GM12872 (cell line): ENCODE data around the gene IDH2.

ENCODE experiments used
- CTCF ChIP-seq: IDR thresholded peaks from 3 replicates; pipeline ENCODE4 v1.5.1; 2011; ENCODE audit warnings: low read depth, mild to moderate bottlenecking, low read length, moderate library complexity; ENCODE audit not compliant: insufficient read depth

IDH2 gene

DNA sequence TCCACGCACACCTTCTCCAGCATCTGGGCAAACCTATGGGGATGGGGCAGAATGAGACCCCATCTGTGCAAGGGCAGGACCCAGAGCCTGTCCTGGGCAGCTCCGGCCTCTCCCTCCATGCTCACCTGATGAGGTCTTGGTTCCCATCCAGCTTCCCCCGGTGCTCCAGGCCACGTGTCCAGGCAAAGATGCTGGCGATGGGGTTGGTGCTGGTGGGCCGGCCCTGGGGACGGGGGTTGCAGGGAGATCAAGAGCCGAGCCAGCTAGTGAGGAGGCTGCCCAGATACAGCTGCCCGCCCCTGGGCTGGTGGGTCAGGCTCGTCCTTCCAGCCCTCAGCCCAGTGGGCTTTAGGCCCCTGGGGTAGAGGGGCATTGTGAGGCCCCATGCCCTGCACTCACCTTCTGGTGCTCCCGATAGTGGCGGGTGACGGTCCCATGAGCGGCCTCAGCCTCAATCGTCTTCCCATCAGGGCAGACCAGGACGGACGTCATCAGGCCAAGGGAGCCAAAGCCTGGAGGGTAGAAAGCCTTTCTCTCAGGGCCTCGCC, 17.3 kb downstream of the IDH2 start:
- TF ChIP-seq CTCF = no peak

- TF ChIP-seq CTCF = no peak
These were observed 18.2 kb downstream of the IDH2 start for GRCh38 chr15:90083954-90084607.

DNA sequence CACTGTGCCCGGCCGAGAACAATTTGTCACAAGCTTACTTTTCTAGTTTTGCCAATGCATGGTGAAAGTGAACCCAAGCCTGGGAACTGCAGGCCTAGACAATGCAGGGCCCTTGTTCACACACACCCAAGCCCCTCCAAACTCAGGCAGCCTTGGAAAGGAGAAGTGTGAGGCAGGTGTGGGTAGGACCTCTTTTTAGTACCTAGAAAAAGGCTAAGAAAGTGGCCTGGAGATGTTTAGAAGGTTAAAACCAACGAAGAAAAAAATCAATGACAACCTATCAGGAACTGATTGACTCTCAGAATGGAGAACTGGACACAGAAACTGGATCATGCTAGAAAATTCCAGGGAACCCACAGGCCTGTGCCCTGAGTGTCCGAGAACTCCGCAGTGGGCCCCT, 18.8 kb downstream of the IDH2 start:
- TF ChIP-seq CTCF = no peak

GRCh38 chr15:90082140-90082715, 20.0 kb downstream of the IDH2 start:
- no peak for TF ChIP-seq CTCF

DNA sequence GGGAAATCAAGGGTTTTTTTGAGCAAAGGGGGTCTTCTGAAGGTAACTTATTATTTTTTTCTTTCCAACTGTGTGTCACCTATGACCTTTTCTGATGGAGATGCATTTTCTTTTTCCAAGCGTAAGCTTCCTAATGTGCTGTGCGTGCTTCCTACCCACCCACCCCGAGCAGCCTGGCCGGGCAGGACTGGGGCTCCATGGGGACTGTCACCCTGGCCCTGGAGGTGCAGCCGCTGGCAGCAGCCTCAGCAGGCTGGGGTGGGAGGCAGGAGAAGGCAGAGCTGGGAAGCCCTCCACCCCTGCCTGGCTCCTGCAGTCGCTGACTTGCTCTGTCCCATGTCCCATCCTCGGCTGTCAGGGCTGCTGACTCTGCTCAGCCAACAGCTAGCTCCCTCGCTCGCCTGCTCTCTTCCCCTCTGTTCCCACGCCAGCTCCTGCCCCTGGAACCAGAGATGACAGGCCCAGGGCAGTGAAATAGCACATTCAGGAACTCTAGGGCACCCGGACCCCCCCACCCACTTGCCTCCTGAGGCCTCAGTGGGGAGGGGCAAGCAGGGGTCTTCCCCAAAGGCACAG, 21.4 kb downstream of the IDH2 start:
- no peak for TF ChIP-seq CTCF

GRCh38 chr15:90080458-90080755, 21.9 kb downstream of the IDH2 start:
- no peak for TF ChIP-seq CTCF

DNA sequence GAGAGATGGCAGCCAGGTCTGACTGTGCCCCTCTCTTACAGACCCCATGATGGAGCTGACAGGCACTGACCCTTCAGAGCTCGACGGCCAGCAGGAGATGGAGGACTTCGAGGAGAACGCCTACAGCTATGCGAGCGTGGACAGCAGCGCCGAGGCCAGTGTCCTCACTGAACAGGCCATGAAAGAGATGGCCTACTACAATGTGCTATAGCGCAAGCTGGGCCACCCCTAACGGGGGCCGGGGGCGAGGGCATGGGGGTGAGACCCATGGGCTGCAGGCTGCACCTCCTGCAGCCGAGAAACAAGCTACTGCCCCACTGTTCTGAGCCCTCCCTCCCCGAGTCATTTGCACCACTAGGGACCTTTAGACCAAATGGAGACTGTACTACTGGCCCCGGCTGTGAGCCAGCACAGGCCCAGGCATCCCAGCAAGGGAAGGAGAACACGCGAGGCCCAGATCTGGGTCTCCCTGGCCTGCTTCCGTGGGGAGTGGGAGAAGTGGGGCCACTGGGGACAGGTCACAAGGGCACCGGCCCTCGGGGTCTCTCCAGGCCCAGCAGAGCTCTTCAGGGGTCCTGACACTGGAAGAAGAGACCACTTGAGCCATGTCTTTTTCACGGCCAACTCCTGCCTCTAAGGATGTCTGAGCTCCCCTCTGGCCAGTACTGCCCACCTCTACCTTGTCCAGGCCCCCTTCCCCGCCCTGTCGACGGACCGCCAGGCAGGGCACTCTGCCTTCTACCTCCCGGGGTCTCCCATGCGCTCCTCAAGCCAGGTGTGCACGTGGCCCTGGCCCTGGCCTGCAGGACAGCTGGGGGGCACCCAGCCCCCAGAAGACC, 22.4 kb downstream of the IDH2 start:
- TF ChIP-seq CTCF = no peak
